ENCODE data around the gene STK33.

STK33 gene

DNA sequence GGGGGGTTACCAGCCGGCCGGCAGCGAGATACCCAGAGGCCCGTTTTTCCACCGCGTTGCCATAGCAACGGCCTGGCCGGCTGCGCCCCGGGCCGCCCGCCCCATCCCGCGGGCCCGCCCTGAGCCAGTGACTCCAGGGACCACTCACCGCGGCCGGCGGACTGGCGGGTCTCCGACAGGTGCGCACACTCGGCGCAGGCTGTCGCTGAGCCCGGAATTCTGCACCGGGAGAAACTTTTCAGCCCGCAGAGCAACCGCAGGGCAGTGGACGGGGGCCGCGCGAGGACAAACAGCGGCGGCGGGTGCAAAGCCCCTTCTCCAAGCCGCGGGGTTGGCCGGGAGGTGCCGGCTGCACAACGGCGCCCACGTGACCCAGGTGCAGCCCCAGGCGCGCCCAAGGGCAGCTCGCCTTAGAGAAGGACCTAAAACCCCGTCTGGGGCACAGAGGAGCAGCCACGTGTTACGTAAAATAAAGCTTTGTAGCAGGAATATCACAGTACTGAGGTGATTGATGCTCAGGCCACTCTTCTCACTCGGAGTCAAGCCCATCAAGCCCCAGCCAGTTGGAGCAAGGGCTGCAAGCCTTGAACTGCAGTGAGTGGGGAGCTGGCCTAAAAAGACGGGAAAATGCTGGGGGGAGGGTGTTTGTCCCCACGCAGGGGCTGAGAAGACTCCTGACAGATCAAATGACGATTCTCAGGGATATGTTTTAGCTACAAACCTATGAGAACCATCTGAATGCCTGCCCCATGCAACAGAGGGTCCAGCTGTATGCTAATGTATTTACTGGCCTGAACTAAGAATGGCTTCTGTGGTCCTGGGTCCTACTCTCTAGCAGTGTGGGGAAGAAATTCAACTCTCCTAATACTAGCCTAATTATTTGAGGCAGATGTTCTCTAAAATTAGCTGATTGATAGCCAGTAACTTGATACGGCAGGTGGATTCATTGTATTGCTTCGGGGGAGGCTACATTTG lies at the start of gene STK33:
TSS of gene STK33 (minus strand) at position 294 of the 975 bp plus-strand sequence. CDS start 119,323 bp downstream, outside the sequence.
- DNase-seq: peak; percentile 17

DNA sequence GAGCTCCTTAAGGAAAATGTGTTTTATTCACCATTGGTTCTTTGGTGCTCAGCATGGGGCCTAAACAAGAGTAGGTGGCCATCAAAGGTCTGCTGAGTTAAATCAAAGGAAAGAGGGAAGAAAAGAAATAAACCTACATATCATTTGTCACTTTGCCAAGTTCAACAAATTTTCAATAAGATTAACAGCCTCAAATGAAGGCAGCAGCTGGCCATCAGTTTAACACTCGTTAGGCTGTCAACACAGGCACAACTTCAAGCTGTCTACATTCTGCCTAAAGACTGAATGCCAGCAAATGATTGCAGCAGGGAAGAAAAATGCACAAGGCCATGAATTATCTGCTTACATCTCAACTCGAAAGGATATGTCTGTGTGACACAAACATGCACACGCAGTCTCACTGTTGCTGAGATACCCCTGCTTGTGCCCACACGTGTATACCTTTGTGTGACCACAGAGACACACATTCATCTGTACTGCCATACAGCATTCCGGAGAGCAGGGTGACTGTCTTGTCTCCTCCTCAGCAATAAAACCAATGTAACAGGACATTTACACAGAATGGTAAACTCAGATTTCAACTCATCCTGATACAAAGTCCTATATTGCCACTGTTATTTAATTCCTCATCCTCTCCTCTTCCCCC lies 48.3 kb upstream of the STK33 start:
- no peak for DNase-seq

DNA sequence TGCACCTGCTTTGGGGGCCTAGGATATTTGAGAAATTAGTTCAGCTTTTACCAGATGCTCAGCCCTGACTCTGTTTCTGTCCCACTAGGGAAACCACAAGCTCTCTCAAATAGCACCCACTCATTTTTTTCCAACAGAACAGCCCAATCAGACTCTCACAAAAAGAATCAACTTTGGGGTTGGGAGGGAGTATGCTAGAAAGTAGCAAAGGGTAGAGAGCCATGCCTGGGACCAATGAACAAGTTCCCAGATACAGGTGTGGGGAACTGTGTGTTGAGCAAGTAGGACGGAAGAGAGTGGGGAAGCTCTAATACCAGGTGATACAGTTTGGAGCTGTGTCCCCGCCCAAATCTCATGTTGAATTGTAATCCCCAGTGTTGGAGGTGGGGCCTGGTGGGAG lies 47.3 kb upstream of the STK33 start:
- no peak for DNase-seq

DNA sequence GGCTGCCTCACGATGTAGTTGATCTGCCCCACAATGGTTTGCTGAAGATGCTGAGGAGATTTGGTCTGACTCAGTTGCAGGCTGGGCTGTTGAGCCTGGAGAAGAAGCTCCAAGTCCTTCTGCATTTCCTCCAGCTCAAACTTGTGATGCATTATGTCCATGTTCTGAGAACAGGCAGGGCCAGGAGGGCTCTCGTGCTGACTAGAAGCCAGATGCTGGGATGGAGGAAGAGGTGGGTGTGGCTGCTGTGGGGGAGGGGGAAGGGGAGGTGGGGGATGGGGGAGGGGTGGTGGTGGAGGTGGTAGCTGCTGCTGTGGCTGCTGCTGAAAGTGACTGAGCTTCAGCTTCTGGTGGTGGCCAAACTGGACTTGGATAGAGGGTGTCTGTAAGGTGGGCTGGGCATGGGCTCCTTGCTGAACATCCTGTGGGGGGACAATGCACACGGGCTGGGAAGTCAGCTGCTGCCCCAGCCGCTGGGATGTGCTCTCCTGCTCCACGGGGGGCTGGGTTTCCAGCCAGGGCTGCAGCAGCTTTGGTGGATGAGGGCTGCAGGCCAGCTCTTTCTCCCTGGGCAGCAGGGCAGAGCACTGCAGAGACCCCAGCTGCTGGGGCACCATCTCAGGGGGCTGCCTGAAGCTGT lies 46.4 kb upstream of the STK33 start:
- no peak for DNase-seq

DNA sequence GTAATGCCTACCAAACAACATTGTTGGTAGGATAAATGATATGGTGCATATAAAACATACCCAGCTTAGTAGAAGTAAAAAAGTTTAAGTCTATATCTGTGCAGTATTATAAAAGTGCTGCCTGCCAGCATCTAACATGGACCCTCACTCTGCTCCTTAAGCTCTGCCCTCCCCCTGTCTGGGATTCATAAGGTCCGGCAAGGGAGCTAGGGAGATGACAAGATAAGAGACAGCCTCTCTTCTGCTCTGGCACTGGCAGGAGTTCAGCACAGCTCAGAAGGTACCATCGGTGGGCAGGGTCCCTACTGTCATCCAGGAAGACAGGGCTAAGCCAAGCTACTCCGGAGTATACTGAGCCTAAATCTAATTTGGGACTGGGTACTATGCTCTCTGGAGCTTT lies 45.6 kb upstream of the STK33 start:
- DNase-seq: no peak

DNA sequence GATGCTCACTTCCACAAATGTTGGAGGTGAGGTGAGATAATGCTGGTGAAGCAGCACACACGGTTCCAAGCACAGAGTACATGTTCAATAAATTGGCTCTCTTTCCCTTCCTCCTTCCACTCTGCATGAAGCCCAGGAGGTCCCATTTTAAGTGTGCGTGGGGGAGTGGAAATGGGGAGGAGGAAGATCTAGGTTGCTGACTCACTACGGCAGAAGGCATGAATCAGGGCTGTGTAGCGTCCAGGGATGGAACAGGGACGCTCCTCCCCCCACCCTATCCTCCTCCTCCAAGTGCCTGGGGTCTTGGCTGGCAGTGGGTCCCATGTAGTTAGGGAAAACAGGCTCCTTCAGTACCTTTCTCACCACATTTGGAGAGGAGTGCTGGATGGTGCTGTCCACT lies 44.3 kb upstream of the STK33 start:
- DNase-seq: no peak

DNA sequence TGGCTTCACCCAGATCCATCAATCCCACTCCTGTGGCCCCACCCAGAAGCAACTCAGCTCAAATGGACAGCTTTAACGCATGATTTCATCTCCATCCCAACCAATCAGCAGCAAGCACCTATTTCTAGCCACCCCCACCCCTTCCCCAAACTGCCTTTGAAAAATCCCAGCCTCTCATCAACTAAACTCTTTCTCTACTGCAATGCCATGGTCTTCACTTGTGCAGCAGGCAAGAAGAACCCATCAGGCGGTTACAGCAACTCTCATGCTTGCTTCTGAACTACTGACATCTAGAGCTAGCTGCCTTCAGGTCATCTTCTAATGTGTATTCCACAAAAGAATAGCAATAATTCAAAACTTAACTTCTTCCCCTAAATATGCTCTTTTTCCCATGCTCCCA lies 42.1 kb upstream of the STK33 start:
- no peak for DNase-seq

DNA sequence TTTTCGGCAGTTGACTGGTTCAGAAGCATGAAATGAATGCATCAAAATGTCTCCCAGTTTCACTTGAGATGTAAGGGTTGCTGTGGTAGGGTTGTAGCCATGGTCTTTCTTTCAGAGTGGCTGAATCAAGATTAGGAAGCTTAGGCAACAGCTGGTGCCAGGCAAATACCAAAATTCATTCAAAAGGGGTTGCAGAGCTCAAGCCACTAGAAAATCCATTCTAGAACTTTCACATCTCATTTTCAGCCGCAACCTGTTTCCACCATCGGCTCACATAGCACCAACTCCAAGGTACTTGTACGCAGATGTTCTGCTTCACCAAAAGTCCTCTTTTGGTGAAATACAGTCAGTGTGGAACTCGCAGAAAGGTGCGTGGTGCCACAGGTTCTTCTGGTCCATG lies 40.5 kb upstream of the STK33 start:
- no peak for DNase-seq

DNA sequence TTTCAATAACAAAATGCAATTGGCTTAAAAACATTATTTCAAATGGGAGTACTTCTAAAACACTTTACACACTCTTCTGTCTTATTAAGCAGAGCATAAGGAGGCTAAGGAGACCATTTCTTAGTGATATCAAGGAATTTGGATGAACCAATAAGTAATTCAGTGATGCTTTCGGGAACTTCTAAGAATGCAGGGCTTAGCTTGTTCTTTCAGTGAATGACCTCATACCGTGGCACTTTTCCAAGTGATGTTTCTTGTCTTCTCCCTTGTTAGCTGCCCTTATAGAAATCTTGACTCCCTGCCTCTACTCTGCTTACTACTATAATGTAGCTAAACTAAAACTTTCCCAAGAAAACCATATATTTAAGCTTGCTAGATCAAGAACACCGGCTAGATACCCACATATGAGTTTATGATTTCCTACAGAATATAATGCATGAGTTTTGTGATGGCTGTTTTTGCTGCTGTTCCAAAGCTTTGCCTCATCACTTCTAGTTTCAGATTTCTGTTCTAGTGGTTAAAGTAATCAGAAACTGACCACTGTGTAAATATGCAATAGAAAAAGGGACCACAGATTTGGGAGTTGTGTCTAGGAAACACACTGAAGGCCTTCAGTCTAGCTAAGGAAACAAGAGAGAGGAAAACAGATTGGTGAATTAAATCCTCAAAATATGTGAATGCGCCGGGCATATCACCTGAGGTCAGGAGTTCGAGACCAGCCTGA lies 37.5 kb upstream of the STK33 start:
- no peak for DNase-seq

DNA sequence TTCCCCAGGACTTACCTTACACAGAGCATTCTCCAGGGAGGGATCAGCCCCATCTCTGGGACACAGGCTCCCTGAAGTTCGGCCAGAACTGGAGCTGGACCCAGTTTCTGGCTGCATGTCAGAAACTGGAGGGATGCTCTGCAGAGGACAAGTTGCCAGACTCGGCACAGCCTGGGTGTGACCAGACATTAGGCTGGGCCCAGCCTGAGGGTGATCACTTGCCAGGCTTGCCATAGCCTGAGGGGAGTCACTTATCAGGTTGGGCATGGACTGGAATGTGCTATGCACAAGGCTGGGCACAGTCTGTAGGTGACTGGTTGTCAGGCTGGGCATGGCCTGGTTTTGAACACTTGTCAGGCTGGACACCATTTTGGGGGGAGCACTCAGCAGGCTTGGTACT lies 30.7 kb upstream of the STK33 start:
- no peak for DNase-seq

DNA sequence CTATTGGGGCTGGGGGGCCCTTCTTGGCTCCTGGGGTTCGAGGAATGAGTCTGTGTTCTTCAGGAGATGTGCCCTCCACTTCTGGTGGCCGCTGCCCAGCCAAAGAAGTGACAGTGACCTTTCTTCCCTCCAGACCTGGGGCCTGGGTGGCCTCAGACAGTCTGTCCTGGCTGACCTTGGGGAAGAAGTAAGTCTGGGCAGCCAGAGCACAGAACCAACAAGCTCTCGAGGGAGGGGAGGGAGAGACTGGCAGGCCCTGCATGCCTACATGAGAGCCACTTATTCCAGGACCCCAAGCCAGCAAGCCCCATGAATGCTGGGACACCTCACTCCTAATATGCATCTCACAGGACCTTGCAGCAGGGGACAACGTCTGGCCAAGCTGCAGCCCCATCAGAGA lies 27.1 kb upstream of the STK33 start:
- DNase-seq: no peak

DNA sequence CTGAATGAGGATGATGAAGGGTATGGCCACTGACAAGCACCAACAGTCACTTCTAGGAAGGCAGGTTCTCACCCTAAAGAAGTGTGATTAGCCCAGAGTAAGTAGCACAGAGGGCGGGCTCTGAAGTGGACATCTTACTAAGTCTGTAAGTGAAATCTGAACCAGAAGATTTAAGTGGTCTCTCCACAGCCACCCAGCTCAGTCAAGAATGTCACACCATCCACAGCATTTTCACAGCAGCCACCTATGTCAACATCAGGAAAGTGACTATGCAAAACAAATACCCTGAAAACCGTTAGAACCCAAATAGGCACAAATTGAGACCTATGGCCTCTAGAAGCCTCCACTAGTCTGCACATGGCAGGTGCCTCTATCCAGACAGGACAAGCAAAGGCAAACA lies 23.0 kb upstream of the STK33 start:
- DNase-seq: no peak

DNA sequence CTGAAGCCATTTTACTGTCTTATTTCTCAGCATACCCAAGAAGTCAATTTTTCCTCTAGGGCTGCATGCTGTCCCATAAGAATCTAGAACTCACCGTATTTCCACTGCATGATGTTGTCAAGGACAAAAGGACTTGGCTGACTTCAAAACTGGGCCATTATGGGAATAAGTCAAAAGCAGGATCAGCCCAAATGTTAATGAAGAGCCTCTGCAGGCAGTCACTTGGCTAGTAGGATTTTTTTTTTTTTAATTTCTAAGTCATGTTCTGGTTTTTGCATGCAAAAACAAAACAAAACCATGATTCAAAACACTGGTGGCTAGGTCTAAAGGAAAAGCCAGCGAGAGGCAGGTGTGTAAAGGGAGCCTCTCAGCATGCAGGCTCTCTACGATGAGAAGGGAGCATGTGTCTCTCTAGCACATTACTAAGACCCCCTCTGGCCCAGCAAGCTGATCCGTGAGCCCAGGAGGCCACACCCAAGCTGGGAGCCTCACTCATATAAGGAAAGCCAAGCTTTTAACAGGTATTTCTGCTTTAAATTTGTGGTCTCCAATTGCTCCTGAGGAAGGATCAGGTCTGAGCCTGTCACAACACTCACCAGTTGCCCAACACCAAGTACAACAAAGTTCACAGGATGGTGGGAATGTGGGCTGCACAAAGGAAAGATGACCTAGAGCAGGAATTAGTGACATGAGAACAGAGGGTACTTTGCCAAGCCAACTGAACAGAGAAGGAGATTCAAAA lies 21.4 kb upstream of the STK33 start:
- no peak for DNase-seq

DNA sequence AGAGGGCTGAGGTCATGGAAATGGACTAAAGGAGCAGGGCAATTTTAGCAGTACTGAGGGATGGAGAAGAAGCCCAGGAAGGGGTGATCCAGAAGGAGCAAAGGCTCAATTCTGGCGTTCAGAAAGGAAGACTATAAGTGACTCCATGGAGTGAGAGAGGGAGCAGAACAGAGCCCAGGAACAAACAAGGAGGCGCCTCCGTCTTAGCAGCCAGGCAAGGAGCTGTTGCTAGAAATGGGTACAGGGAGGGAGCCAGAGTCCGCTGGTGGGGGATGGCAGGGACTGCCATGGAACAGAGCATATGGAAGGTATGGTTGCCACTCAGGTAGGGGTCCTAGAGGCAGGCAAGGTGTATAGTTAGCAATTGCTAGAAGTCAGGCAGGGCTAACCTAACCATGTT lies 20.5 kb upstream of the STK33 start:
- DNase-seq: no peak

DNA sequence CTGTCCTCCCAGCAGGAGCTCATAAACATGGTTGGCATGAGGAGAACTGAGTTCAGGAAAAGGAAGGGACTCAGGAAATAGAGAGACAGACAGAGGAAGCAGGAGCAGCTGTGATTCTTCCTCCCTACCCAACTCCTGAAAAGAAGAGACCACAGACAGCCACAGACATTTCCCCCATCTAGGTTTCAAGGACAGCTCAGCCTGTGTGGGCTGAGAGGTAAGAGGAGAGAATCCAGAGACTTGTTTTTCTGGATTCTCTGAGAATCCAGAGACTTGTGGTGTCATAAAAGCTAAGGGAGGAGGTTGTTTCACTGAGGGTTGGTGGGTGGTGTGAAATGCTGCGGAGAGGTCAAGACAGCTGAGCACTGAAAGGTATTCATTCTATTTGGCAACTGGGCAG lies 19.0 kb upstream of the STK33 start:
- no peak for DNase-seq

DNA sequence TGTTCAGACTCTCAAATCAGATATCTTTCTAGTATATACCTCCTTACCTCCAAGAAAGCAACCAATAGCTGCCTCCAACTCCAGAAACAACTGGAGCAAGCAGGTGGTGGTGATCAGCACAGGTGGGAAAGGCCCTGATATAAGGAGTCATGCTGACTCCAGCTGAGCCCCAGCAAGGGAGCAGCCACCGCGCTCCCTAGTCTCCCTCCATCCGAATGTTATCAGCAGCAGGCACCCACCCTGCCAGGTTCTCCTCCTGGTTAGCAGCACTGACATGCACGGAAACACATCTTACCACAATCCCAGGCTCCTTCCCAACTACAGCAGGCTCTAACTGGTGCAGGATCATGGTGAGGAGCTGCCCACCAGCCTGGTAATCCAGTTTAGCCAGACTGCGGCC lies 18.5 kb upstream of the STK33 start:
- DNase-seq: no peak

DNA sequence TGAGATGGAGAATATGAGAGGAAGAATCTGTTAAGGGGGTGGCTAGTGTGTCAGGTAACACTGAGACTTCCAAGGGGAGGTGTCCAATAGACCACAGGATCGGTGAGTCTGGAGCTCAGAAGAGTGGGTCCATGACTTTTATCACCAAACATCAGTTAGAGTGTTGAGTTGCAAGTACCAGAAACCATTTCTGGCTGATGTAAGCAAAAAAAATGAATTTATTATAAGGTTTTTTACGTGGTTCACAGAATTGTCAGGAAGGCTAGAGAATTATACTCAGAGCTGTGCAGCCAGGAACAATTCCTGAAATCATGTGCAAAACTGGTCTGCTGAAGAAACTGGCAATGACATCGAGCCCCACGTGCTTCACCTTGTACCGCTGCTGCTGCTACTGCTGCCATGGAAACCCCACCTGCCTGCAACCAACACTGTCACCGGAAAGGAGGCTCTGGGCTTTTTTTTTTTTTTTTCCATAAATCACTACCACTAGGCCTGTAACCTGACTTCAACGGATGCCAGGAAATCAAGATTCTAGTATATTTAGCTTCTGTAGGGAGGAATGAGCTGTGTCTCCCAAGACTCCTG lies 16.6 kb upstream of the STK33 start:
- peak; percentile 32 for DNase-seq

DNA sequence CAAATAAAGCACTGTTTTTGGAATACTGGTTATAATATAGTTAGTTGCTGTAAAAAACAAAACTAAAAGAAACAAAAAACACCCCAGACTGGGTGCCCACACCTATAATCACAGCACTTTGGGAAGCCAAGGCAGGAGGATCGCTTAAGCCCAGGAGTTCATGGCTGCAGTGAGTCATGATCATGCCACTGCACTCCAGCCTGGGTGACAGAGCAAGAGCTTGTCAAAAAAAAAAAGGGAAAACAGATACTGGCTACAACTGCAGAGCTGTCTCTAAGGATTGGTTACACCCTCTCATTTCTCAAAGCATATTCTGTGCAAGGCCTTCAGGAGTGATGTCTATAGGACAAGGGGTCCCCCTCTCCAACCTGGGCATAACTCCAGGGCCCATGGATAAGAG lies 14.6 kb upstream of the STK33 start:
- no peak for DNase-seq

DNA sequence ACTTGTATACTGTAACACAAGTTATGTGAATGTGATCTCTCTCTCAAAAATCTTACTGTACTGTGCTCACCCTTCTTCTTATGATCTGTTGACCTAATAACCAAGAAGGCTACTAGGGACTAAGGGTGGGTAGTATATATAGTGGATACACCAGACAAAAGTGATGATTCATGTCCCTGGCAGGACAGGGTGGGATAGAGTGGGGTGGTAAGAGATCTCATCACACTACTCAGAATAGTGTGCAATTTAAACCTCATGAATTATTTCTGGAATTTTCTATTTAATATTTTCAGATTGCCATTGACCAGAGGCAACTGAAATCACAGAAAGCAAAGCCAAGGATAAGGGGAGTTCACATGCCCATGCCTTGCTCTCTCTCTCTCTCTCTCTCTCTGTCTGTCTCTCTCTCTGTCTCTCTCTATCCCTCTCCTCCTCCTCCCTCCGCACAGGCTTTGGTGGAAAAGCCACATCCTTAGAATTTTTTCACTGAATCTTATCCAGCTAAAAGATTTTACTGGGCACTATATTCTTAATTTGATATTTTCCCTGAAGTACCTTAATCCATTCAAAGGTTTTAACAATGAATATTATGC lies 12.0 kb upstream of the STK33 start:
- DNase-seq: no peak

DNA sequence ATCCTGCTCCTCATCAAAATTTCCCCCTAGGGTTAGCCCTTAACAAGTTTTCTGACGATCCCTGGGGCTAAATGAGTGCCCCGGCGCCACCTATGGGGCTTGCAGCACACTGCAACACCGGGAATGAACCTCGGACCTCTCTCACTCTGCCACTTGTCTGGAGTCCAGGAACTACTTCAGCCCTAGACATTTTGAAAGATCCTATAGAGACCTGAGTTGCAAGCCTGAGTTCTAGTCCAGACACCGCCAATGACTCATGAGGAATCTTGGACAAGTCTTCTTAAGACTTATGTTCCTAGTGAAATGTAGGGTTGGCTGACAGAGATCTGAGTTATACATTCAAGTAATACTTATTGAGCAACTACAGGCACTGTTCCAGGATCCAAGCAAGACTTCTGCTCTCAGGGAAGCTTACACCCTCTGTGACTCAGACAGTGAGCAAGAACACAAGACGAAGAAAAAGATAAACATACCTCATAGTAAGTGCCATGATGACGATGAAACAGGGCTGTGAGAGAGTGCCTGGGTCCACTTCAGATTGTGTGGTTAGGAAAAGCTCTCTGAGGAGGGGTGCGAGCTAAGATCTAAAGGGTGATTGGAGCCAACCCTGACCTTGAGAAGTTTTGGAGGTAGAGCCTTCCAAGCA lies 10.2 kb upstream of the STK33 start:
- DNase-seq: no peak

DNA sequence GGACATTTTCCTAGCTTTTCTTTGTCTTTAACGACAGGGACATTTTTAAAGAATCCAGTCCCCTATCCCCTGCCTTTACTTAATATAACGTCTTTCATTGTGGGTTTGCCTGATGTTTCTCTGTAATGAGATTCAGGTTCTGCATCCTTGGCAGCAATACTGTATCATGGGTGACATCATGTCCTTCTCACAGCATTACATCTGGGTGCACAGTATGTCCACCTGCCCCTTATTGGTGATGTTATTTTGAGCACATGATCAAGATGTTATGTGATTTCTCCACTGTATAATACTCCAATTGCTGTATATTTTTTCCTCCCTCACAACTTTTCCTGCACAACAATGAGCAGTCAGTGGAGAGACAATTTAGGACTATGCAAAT lies 9.7 kb upstream of the STK33 start:
- no peak for DNase-seq
